ENCODE results near the gene PLP1.
A peak's percentile ranks its signal among the peaks of the same experiment; 100 is the strongest.

Gene PLP1

GRCh38 chrX:103831803-103832544 is 55.3 kb downstream of the PLP1 start, which contains the start of gene RAB9B:
Gene RAB9B (minus strand): TSS chrX:103832257. CDS start chrX:103825784, 6,473 bp downstream.
- peak; percentile 13 for DNase-seq

GRCh38 chrX:103839404-103839803 is 62.8 kb downstream of the PLP1 start:
- no peak for DNase-seq
